Ishikawa (cell line): ENCODE results near the gene ZNF853.

ENCODE experiments used
- CEBPB ChIP-seq: IDR thresholded peaks from 2 replicates; pipeline ENCODE4 v1.6.1; 2012
- CREB1 ChIP-seq: IDR thresholded peaks from 2 replicates; pipeline ENCODE4 v1.6.1; 2012; ENCODE audit warnings: low read depth
- EGR1 ChIP-seq: IDR thresholded peaks from 2 replicates; pipeline ENCODE4 v1.6.1; 2012
- EP300 ChIP-seq: IDR thresholded peaks from 2 replicates; pipeline ENCODE4 v1.6.1; 2012; ENCODE audit warnings: borderline replicate concordance
- FOXM1 ChIP-seq: IDR thresholded peaks from 2 replicates; pipeline ENCODE4 v1.6.1; 2012; ENCODE audit warnings: low read depth, borderline replicate concordance
- NFIC ChIP-seq: IDR thresholded peaks from 2 replicates; pipeline ENCODE4 v1.6.1; 2012
- TAF1 ChIP-seq: IDR thresholded peaks from 2 replicates; pipeline ENCODE4 v1.6.1; 2012; ENCODE audit warnings: low read depth, mild to moderate bottlenecking
- TEAD4 ChIP-seq: IDR thresholded peaks from 2 replicates; pipeline ENCODE4 v1.6.1; 2012
- USF1 ChIP-seq: IDR thresholded peaks from 2 replicates; pipeline ENCODE4 v1.6.1; 2012
- YY1 ChIP-seq: IDR thresholded peaks from 2 replicates; pipeline ENCODE4 v1.6.1; 2012; ENCODE audit warnings: low read depth
- ZBTB7A ChIP-seq: IDR thresholded peaks from 2 replicates; pipeline ENCODE4 v1.6.1; 2012; ENCODE audit warnings: low read depth
- TF ChIP-seq, protein P1 (sequence below): IDR thresholded peaks from 2 replicates; pipeline ENCODE4 v1.6.1; 2012
- TF ChIP-seq, protein P2 (sequence below): IDR thresholded peaks from 2 replicates; pipeline ENCODE4 v1.6.1; 2012; ENCODE audit warnings: low read depth, mild to moderate bottlenecking

- TF ChIP-seq, protein P1, sequence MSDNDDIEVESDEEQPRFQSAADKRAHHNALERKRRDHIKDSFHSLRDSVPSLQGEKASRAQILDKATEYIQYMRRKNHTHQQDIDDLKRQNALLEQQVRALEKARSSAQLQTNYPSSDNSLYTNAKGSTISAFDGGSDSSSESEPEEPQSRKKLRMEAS: no peak
- TF ChIP-seq TAF1 (no peak), ZBTB7A (no peak), EP300 (no peak), CREB1 (no peak), CEBPB (no peak), YY1 (no peak), TEAD4 (no peak), NFIC (no peak), EGR1 (no peak), FOXM1 (no peak), USF1 (no peak)
- TF ChIP-seq, protein P2, sequence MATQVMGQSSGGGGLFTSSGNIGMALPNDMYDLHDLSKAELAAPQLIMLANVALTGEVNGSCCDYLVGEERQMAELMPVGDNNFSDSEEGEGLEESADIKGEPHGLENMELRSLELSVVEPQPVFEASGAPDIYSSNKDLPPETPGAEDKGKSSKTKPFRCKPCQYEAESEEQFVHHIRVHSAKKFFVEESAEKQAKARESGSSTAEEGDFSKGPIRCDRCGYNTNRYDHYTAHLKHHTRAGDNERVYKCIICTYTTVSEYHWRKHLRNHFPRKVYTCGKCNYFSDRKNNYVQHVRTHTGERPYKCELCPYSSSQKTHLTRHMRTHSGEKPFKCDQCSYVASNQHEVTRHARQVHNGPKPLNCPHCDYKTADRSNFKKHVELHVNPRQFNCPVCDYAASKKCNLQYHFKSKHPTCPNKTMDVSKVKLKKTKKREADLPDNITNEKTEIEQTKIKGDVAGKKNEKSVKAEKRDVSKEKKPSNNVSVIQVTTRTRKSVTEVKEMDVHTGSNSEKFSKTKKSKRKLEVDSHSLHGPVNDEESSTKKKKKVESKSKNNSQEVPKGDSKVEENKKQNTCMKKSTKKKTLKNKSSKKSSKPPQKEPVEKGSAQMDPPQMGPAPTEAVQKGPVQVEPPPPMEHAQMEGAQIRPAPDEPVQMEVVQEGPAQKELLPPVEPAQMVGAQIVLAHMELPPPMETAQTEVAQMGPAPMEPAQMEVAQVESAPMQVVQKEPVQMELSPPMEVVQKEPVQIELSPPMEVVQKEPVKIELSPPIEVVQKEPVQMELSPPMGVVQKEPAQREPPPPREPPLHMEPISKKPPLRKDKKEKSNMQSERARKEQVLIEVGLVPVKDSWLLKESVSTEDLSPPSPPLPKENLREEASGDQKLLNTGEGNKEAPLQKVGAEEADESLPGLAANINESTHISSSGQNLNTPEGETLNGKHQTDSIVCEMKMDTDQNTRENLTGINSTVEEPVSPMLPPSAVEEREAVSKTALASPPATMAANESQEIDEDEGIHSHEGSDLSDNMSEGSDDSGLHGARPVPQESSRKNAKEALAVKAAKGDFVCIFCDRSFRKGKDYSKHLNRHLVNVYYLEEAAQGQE: no peak
Measured at GRCh38 chr7:6644728-6645127, 29.3 kb downstream of the ZNF853 start.
